ENCODE data around the gene NAGLU.

- TF ChIP-seq, protein P1, sequence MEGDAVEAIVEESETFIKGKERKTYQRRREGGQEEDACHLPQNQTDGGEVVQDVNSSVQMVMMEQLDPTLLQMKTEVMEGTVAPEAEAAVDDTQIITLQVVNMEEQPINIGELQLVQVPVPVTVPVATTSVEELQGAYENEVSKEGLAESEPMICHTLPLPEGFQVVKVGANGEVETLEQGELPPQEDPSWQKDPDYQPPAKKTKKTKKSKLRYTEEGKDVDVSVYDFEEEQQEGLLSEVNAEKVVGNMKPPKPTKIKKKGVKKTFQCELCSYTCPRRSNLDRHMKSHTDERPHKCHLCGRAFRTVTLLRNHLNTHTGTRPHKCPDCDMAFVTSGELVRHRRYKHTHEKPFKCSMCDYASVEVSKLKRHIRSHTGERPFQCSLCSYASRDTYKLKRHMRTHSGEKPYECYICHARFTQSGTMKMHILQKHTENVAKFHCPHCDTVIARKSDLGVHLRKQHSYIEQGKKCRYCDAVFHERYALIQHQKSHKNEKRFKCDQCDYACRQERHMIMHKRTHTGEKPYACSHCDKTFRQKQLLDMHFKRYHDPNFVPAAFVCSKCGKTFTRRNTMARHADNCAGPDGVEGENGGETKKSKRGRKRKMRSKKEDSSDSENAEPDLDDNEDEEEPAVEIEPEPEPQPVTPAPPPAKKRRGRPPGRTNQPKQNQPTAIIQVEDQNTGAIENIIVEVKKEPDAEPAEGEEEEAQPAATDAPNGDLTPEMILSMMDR (IDR thresholded peaks at IDR 0.05): no peak
- TF ChIP-seq ZFX (IDR thresholded peaks at IDR 0.05; ENCODE audit: borderline replicate concordance): no peak
Measured at GRCh38 chr17:42514867-42515266, 21.2 kb upstream of the NAGLU start.
